Measurements from ENCODE around the gene MME.

MME gene

DNA sequence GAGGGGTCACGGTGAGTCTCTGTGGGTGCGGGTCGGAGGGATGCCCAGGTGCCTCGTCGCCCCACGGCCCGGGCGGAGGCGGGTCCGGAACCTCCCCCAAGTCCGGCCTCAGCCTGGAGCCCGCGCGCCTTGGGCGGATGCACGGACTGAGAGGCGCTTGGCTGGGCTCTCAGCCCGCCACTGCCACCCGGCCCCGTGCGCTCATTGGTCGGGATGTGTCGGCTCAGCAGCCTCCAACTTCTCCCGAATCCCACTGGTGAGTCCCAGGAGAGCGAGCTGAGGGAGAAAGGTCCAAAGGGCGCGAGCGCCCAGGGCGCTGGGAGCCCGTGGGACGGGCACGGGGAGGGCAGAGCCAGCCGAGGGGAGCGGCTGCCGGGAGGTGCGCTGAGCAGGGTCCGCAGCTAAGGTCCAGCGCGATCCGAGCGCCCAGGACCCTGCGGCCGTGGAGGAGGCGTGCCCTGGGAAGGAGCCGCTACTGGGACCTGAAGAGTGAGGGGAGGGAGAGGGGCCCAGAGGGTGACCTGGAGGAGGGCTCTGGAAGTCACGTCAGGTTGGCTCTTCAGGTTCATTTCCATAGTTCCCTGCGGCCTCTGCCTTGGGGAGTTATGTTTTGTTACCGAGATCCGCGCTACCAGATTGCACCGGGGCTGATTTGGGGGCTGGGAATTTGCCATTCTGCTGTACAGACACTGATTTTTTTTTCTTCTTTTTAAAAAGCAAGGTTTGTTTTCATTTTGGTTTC is at the start of gene MME:
MME (plus strand) TSS at position 574 of the 742 bp plus-strand sequence. CDS start 3,849 bp downstream, outside the sequence.
- Histone ChIP-seq H3K9me3 (ENCODE audit: control insufficient read depth in 2 of 2, low read length in 2 of 2) (peaks cover 0 to 3% of the 10 kb centered on the region in 2 donors), H3K27me3 (ENCODE audit: control insufficient read depth in 1 of 2, insufficient read depth in 2 of 2, low read length in 2 of 2) (peaks cover 10 to 23% of the 10 kb centered on the region in 2 donors), H3K4me1 (ENCODE audit: control insufficient read depth, insufficient read depth, low read length) (peaks cover 11% of the 10 kb centered on the region), H3K9ac (ENCODE audit: low read length in 2 of 2) (no peak within 1 kb of the TSS), H3K4me3 (ENCODE audit: low read length in 2 of 2) (peak within 1 kb of the TSS; percentile 49 to 69), H3K27ac (ENCODE audit: low read length) (no peak within 1 kb of the TSS), H3K36me3 (ENCODE audit: control insufficient read depth in 2 of 2, insufficient read depth in 2 of 2, low read length in 2 of 2) (no peaks in the 10 kb centered on the region)

DNA sequence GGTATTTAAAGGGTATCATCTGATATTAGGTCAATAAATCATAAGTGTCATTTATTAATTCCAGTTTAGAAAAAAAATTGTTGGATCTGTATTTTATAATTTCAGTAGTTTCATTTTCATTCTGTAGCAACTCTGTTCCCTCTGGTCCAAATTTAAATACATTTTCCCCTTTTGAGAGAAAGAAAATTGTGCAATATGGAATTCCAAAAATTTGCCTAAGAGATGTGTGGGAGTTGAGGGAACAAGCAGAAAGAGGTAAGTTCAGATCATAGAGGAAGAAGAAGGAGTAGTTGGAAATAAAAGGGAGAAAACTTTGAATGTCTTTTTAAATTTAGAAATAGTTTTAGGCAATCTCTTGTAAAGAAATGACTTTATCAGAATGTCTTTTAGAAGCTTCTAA is 48.9 kb upstream of the MME start:
- no peaks in the 10 kb centered on the region for H3K36me3 ChIP-seq (ENCODE audit: control insufficient read depth in 2 of 2, insufficient read depth in 2 of 2, low read length in 2 of 2)
- no peak overlapping the region for H3K4me3 ChIP-seq (ENCODE audit: low read length in 2 of 2)
- no peaks in the 10 kb centered on the region for H3K9me3 ChIP-seq (ENCODE audit: control insufficient read depth in 2 of 2, low read length in 2 of 2)
- no peaks in the 10 kb centered on the region for H3K4me1 ChIP-seq (ENCODE audit: control insufficient read depth, insufficient read depth, low read length)
- H3K27ac ChIP-seq (ENCODE audit: low read length) = no peak overlapping the region
- H3K27me3 ChIP-seq (ENCODE audit: control insufficient read depth in 1 of 2, insufficient read depth in 2 of 2, low read length in 2 of 2) = no peaks in the 10 kb centered on the region
- no peak overlapping the region for H3K9ac ChIP-seq (ENCODE audit: low read length in 2 of 2)

DNA sequence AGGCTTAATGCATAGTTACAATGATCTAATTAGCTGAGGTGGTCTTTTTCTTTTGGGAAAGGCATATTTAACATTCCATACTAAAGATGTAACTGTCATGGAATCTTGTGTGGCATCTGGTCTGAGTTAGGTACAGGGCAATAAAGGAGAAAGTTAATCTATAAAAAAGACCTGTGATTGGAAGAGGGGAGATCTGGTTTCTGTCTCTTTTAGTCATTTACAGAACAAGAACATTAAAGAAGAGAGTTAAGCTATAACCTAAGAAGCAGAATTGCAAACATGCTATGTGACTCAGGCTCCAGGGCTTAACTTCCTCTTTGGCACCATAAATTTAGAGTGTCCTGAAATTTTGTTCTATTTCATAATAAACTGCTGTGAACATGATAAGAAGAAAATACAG is 47.2 kb upstream of the MME start:
- no peak overlapping the region for H3K27ac ChIP-seq (ENCODE audit: low read length)
- no peak overlapping the region for H3K4me3 ChIP-seq (ENCODE audit: low read length in 2 of 2)
- no peak overlapping the region for H3K9ac ChIP-seq (ENCODE audit: low read length in 2 of 2)
- H3K27me3 ChIP-seq (ENCODE audit: control insufficient read depth in 1 of 2, insufficient read depth in 2 of 2, low read length in 2 of 2) = no peaks in the 10 kb centered on the region
- no peaks in the 10 kb centered on the region for H3K36me3 ChIP-seq (ENCODE audit: control insufficient read depth in 2 of 2, insufficient read depth in 2 of 2, low read length in 2 of 2)
- H3K4me1 ChIP-seq (ENCODE audit: control insufficient read depth, insufficient read depth, low read length) = no peaks in the 10 kb centered on the region
- no peaks in the 10 kb centered on the region for H3K9me3 ChIP-seq (ENCODE audit: control insufficient read depth in 2 of 2, low read length in 2 of 2)

DNA sequence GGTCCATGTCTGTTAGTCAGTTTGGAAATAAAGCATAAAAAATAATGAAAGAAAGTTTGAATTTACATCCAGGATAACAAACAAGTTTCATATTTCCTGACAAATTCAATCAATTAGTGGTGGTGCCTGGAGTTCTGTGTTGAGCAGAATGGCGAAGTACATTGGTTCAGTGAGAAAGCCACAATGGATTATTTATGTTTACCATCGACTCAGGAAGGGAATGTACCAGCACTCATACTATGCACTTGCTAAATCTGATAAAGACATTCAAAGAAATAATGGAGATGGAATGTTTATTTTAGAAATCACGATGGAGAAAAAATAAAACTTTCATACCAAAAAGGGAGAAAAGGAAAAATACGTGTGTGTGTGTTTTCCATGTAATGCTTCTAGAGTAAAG is 45.3 kb upstream of the MME start:
- H3K4me1 ChIP-seq (ENCODE audit: control insufficient read depth, insufficient read depth, low read length) = no peaks in the 10 kb centered on the region
- H3K4me3 ChIP-seq (ENCODE audit: low read length in 2 of 2) = no peak overlapping the region
- H3K9ac ChIP-seq (ENCODE audit: low read length in 2 of 2) = no peak overlapping the region
- H3K9me3 ChIP-seq (ENCODE audit: control insufficient read depth in 2 of 2, low read length in 2 of 2) = no peaks in the 10 kb centered on the region
- H3K27me3 ChIP-seq (ENCODE audit: control insufficient read depth in 1 of 2, insufficient read depth in 2 of 2, low read length in 2 of 2) = no peaks in the 10 kb centered on the region
- H3K36me3 ChIP-seq (ENCODE audit: control insufficient read depth in 2 of 2, insufficient read depth in 2 of 2, low read length in 2 of 2) = no peaks in the 10 kb centered on the region
- no peak overlapping the region for H3K27ac ChIP-seq (ENCODE audit: low read length)

DNA sequence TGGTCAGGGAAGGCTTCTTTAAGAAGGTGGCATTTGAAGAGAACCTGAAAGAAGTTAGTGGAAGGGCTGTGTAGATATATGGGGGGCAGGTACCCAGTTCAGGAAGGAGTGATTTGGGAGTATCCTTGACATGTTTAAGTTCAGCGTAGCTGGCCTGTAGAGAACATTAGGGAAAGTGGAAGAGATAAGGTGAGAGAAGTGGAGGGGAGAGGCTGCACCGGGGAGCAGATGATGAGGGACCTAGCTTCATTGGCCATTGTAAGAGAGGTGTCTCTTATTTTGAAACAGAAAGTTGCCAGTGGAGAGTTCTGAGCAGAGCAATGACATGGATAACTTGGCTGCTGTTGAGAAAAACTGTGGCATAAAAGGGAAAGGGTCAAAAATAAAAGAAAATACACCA is 44.6 kb upstream of the MME start:
- H3K36me3 ChIP-seq (ENCODE audit: control insufficient read depth in 2 of 2, insufficient read depth in 2 of 2, low read length in 2 of 2) = no peaks in the 10 kb centered on the region
- no peaks in the 10 kb centered on the region for H3K4me1 ChIP-seq (ENCODE audit: control insufficient read depth, insufficient read depth, low read length)
- no peak overlapping the region for H3K4me3 ChIP-seq (ENCODE audit: low read length in 2 of 2)
- H3K9ac ChIP-seq (ENCODE audit: low read length in 2 of 2) = no peak overlapping the region
- H3K27me3 ChIP-seq (ENCODE audit: control insufficient read depth in 1 of 2, insufficient read depth in 2 of 2, low read length in 2 of 2) = no peaks in the 10 kb centered on the region
- no peaks in the 10 kb centered on the region for H3K9me3 ChIP-seq (ENCODE audit: control insufficient read depth in 2 of 2, low read length in 2 of 2)
- no peak overlapping the region for H3K27ac ChIP-seq (ENCODE audit: low read length)

DNA sequence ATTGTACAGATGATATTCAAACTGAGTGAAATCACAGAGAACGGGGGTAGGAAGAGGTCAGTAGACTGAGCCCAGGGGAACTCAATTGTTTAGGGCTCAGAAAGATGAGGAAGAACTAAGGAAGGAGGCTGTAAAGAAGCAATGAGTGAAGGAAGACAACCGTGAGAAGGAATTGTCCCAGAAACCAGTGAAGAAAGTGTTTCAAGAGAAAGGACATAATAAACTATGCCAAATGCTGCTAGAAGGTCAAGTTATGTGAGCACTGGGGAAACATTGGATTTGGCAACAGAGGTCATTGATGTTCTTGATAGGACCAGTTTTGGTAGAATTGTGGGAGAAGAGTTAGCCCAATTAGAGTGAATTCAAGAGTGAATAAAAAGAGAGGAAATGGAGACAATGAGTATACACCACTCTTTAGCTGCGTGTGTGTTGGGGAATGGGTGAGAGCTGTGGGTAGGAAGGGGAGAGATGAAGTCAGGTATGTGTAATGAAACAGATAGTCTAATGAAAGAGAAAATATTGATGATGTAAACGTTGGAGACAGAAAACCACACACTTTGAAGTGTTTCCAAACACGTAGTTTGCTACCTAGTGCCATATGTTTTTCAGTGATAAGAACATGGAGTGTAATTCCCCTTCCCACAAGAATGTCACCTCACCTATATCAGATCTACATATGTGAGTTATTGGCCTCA is 42.5 kb upstream of the MME start:
- no peaks in the 10 kb centered on the region for H3K27me3 ChIP-seq (ENCODE audit: control insufficient read depth in 1 of 2, insufficient read depth in 2 of 2, low read length in 2 of 2)
- H3K27ac ChIP-seq (ENCODE audit: low read length) = no peak overlapping the region
- H3K9me3 ChIP-seq (ENCODE audit: control insufficient read depth in 2 of 2, low read length in 2 of 2) = no peaks in the 10 kb centered on the region
- no peaks in the 10 kb centered on the region for H3K36me3 ChIP-seq (ENCODE audit: control insufficient read depth in 2 of 2, insufficient read depth in 2 of 2, low read length in 2 of 2)
- H3K4me3 ChIP-seq (ENCODE audit: low read length in 2 of 2) = no peak overlapping the region
- no peak overlapping the region for H3K9ac ChIP-seq (ENCODE audit: low read length in 2 of 2)
- no peaks in the 10 kb centered on the region for H3K4me1 ChIP-seq (ENCODE audit: control insufficient read depth, insufficient read depth, low read length)

DNA sequence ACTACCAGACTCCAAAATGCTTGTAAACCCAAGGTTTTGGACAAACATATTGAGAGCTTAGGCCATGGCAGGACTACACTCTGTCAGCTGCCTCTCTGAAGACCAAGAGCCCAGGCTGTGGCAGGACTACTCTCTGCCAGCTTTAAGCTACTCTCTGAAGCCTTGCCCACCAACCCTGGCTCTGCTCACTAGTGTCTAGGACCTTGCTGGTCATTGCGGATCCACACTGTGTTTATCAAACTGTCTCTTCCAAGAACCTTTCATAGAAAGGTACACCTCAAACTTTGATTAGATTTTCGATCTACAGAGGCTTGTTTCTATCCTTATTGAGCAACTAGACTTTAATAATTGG is 41.9 kb upstream of the MME start:
- Histone ChIP-seq H3K36me3 (ENCODE audit: control insufficient read depth in 2 of 2, insufficient read depth in 2 of 2, low read length in 2 of 2) (no peaks in the 10 kb centered on the region), H3K4me1 (ENCODE audit: control insufficient read depth, insufficient read depth, low read length) (no peaks in the 10 kb centered on the region), H3K9me3 (ENCODE audit: control insufficient read depth in 2 of 2, low read length in 2 of 2) (no peaks in the 10 kb centered on the region), H3K27me3 (ENCODE audit: control insufficient read depth in 1 of 2, insufficient read depth in 2 of 2, low read length in 2 of 2) (no peaks in the 10 kb centered on the region), H3K4me3 (ENCODE audit: low read length in 2 of 2) (no peak overlapping the region), H3K9ac (ENCODE audit: low read length in 2 of 2) (no peak overlapping the region), H3K27ac (ENCODE audit: low read length) (no peak overlapping the region)

DNA sequence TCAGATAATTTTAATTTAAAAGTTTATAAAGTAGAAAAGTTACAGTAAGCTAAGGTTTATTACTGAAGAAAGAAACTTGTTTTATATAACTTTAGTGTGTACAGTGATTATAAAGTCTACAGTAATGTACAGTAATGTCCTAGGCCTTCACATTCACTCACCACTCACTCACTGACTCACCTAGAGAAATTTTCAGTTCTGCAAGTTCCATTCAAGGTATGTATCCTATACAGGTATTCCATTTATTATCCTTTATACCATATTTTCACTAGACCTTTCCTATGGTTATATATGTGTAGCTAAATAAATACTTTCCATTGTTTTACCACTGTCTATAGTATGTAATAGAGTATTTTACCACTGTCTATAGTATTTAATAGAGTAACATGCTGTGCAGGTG is 33.2 kb upstream of the MME start:
- H3K9ac ChIP-seq (ENCODE audit: low read length in 2 of 2) = no peak overlapping the region

DNA sequence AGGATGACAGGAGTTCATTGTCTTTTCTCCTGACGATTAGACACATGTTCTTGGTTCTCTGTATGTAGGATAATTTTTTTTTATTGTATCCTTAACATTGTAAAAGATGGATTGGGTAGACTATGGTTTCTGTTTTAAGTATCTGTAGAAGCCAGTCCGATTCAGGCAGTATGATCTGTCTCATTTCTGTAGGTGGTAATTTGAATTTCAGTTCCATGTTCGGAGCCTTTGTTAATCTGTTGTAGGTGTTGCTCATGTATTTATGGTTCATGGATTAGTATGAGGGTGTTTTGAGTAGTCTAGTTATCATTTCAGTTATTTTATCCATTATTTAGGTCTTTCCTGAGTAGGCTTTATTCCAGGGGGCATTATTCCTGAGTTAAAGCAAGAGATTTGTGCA is 32.4 kb upstream of the MME start:
- Histone ChIP-seq H3K9ac (ENCODE audit: low read length in 2 of 2) (no peak overlapping the region), H3K27me3 (ENCODE audit: control insufficient read depth in 1 of 2, insufficient read depth in 2 of 2, low read length in 2 of 2) (no peaks in the 10 kb centered on the region), H3K4me1 (ENCODE audit: control insufficient read depth, insufficient read depth, low read length) (no peaks in the 10 kb centered on the region), H3K27ac (ENCODE audit: low read length) (no peak overlapping the region), H3K4me3 (ENCODE audit: low read length in 2 of 2) (no peak overlapping the region), H3K36me3 (ENCODE audit: control insufficient read depth in 2 of 2, insufficient read depth in 2 of 2, low read length in 2 of 2) (no peaks in the 10 kb centered on the region), H3K9me3 (ENCODE audit: control insufficient read depth in 2 of 2, low read length in 2 of 2) (no peaks in the 10 kb centered on the region)

More for the DNA sequence above, 33.2 kb upstream of the MME start:
- Histone ChIP-seq H3K4me1 (ENCODE audit: control insufficient read depth, insufficient read depth, low read length) (no peaks in the 10 kb centered on the region), H3K4me3 (ENCODE audit: low read length in 2 of 2) (no peak overlapping the region), H3K36me3 (ENCODE audit: control insufficient read depth in 2 of 2, insufficient read depth in 2 of 2, low read length in 2 of 2) (no peaks in the 10 kb centered on the region), H3K9me3 (ENCODE audit: control insufficient read depth in 2 of 2, low read length in 2 of 2) (no peaks in the 10 kb centered on the region), H3K27ac (ENCODE audit: low read length) (no peak overlapping the region), H3K27me3 (ENCODE audit: control insufficient read depth in 1 of 2, insufficient read depth in 2 of 2, low read length in 2 of 2) (no peaks in the 10 kb centered on the region)

DNA sequence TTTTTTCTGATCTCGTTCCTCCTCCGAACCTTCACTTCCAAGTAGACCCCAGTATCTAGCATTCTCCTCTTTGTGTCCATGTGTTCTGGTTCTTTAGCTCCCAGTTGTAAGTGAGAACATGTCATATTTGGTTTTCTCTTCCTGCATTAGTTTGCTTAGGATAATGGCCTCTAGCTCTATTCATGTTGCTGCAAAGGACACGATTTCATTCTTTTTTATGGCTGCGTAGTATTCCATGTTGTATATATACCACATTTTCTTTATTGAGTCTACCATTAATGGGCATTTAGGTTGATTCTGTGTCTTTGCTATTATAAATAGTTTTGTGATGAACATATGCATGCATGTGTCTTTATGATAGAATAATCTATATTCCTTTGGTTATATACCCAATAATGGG is 30.2 kb upstream of the MME start:
- Histone ChIP-seq H3K9me3 (ENCODE audit: control insufficient read depth in 2 of 2, low read length in 2 of 2) (no peaks in the 10 kb centered on the region), H3K27ac (ENCODE audit: low read length) (no peak overlapping the region), H3K36me3 (ENCODE audit: control insufficient read depth in 2 of 2, insufficient read depth in 2 of 2, low read length in 2 of 2) (no peaks in the 10 kb centered on the region), H3K4me1 (ENCODE audit: control insufficient read depth, insufficient read depth, low read length) (no peaks in the 10 kb centered on the region), H3K9ac (ENCODE audit: low read length in 2 of 2) (no peak overlapping the region), H3K27me3 (ENCODE audit: control insufficient read depth in 1 of 2, insufficient read depth in 2 of 2, low read length in 2 of 2) (no peaks in the 10 kb centered on the region), H3K4me3 (ENCODE audit: low read length in 2 of 2) (no peak overlapping the region)

DNA sequence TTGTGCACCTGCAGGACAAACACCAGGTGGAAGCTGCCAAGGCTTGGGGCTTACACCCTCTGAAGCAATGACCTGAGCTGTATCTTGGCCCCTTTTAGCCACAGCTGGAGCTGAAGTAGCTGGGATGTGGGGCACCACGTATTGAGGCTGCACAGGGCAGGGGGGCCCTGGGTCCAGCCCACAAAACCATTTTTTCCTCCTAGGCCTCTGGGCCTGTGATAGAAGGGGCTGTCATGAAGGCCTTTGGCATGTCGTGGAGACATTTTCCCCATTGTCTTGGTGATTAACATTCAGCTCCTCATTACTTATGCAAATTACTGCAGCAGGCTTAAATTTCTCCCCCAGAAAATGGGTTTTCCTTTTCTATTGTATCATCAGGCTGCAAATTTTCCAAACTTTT is 27.6 kb upstream of the MME start:
- H3K27ac ChIP-seq (ENCODE audit: low read length) = no peak overlapping the region
- no peak overlapping the region for H3K9ac ChIP-seq (ENCODE audit: low read length in 2 of 2)
- H3K9me3 ChIP-seq (ENCODE audit: control insufficient read depth in 2 of 2, low read length in 2 of 2) = no peaks in the 10 kb centered on the region
- H3K4me1 ChIP-seq (ENCODE audit: control insufficient read depth, insufficient read depth, low read length) = no peaks in the 10 kb centered on the region
- H3K27me3 ChIP-seq (ENCODE audit: control insufficient read depth in 1 of 2, insufficient read depth in 2 of 2, low read length in 2 of 2) = no peaks in the 10 kb centered on the region
- H3K4me3 ChIP-seq (ENCODE audit: low read length in 2 of 2) = no peak overlapping the region
- H3K36me3 ChIP-seq (ENCODE audit: control insufficient read depth in 2 of 2, insufficient read depth in 2 of 2, low read length in 2 of 2) = no peaks in the 10 kb centered on the region

All from stomach smooth muscle (tissue), 2 donors.